ENCODE measurements around the gene UBE2R2. TPM values are rescaled to one million over a fixed set of nuclear protein-coding genes. Genes with fewer than 3 reads are reported as not detected.
"Not testable (repeated sequence)": the region's sequence is repeated elsewhere in the genome, so short reads cannot be mapped to it uniquely, and the experiment has no call there.

Gene UBE2R2
- 26.1 TPM for total RNA-seq

GRCh38 chr9:33816327-33817252 is at the start of gene UBE2R2:
Gene UBE2R2, plus strand, starts transcription at chr9:33817160. Its CDS starts 598 bp downstream, at chr9:33817758.
- DNase-seq = peak; percentile 97

- not testable (repeated sequence) for DNase-seq
Measured at GRCh38 chr9:33770156-33770880, 46.6 kb upstream of the UBE2R2 start.

DNA sequence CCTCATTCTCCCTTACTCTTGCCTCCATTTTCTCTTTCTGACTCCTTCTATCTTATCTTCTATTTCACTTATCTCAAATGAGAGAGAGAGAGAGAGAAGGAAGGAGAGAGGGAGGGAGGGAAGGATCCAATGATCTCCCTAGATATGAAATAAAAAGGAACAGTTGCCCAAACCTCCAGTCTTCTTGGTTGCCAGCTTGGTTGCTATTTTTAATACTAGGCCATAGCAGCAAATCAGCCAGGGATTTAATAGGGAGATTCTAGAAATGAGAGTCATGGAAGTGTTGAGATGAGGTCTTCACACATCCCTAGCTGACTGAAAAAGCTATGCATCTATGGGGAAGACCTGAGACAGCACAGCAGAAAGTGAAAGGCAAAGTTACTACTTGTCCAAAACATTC is 43.8 kb upstream of the UBE2R2 start:
- not testable (repeated sequence) for DNase-seq

- not testable (repeated sequence) for DNase-seq
Measured at GRCh38 chr9:33774074-33774659, 42.8 kb upstream of the UBE2R2 start.

GRCh38 chr9:33776578-33776977 is 40.4 kb upstream of the UBE2R2 start:
- no peak for DNase-seq

- peak; percentile 71 for DNase-seq
Measured at GRCh38 chr9:33778700-33779351, 38.1 kb upstream of the UBE2R2 start.

- no peak for DNase-seq
Measured at GRCh38 chr9:33780276-33780675, 36.7 kb upstream of the UBE2R2 start.

DNA sequence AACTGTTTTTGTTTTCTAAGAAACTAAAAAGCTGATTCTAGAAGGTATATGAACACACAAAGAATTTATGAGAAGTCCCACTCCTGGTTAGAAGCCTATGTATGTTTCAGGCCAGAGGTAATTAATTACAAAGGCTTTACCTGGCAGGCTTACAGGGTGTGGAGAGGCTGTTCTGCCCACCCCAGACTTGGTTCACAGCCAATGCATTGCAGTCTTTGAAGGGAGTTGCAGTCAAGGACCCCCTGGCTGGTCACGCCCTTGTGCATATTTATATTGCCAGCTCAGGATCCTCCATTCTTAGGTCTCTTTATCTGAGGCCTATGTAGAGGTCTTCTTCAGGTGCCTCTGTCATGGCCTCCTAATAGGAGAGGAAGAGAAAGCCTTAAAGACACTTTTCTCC is 35.2 kb upstream of the UBE2R2 start:
- no peak for DNase-seq

- DNase-seq = no peak
Measured at GRCh38 chr9:33782395-33783152, 34.4 kb upstream of the UBE2R2 start.

DNA sequence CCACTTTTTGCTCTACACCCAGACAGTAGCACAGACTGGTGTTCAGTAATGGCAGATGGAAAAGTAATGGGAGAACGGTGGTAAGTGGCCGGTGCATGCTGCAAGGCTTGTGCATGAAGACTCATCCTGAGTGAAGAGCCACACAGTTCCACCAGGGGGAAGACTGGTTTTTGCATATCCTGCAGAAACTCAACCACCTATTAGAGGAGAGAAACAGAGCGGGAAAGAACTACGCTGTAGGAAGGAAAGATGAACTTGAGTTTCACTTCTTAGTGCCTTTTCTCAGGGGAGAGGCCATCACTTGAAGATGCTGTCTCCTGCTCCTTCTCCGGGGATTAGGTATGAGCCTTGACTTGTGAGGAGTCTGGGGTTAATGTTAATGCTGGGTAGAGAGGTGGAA is 31.0 kb upstream of the UBE2R2 start:
- DNase-seq = no peak

DNA sequence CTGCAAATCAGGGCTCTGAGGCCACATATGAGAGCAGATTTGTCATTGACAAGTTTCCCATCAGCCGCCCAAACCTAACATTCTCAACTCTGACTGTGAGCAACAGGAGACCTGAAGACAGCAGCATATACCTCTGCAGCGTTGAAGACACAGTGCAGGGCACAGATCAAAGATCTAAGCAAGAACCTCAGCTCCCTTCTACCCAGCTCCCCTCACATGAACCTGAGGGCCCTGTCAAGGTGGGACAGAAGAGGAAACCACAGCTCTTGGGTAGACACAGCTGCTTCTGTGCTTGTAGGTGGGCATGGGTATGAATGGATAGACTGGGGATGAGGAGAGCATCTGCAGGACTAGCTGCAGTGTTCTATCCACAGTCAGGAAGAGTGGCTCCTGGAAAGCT is 30.3 kb upstream of the UBE2R2 start:
- no peak for DNase-seq

DNA sequence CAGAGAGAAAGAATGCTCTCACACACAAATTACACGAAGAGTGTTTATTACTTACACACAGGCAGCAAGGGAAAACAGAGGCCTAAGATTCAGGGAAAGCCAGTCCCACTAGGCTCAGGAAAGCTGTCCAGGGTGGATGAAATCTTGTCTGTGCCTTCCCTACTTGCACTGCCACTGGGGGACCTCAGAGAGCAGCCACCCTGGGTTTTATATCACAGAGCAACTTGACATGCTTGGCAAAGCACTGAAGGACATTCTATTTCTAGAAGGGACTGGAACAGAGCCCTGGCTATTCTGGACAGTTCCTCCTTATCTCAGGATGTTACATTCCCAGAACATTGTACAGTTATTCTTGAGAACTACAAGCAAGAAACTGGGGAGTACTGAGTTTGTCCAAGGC is 29.1 kb upstream of the UBE2R2 start:
- DNase-seq = no peak

GRCh38 chr9:33789429-33789828 is 27.5 kb upstream of the UBE2R2 start:
- DNase-seq = not testable (repeated sequence)

- no peak for DNase-seq
Measured at GRCh38 chr9:33791117-33791516, 25.8 kb upstream of the UBE2R2 start.

- DNase-seq = not testable (repeated sequence)
Measured at GRCh38 chr9:33793496-33793895, 23.5 kb upstream of the UBE2R2 start.

DNA sequence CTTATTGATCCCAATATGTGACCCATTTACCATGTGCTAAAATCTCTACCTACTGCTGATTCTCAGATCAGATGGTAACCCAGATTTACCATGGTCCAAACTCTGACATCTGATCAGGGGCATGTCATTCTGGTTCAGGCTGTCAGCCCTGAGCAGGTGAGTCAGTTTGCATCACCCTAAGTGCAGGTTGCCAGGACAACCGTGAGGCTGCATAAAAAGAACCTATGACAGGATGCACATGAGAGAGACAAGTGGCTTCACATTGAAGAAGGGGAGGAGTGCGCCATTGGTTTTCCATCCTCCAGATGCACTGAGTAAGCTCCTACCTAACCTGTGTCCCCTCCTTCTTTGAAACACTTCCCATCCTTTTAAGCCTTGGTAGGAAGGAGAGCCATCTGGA is 22.4 kb upstream of the UBE2R2 start:
- DNase-seq = no peak

DNA sequence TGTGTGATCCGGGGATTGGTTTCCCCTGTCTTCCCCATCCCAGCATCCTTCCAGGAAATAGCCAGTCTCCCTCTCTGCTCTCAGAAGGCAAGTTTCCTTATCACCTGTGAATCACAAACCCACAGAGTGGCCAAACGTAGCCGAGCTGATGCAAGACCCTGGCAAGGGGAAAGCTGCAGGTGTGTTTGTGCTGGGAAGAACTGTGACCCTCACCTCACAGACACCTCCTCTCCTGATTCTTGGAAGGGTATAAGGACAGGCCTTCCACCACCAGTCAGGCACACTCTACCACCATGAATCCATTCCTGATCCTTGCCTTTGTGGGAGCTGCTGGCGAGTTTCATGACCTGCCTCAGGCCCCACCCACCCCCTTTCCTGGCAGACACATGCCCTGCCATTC is 21.7 kb upstream of the UBE2R2 start, which contains the start of gene PRSS3:
Gene PRSS3 (plus strand): TSS at position 281 of the 400 bp plus-strand sequence. CDS start 13 bp downstream, at position 294.
- no peak for DNase-seq

- no peak for DNase-seq
Measured at GRCh38 chr9:33795819-33796218, 21.1 kb upstream of the UBE2R2 start.

GRCh38 chr9:33796679-33797078 is 20.3 kb upstream of the UBE2R2 start:
- not testable (repeated sequence) for DNase-seq

DNA sequence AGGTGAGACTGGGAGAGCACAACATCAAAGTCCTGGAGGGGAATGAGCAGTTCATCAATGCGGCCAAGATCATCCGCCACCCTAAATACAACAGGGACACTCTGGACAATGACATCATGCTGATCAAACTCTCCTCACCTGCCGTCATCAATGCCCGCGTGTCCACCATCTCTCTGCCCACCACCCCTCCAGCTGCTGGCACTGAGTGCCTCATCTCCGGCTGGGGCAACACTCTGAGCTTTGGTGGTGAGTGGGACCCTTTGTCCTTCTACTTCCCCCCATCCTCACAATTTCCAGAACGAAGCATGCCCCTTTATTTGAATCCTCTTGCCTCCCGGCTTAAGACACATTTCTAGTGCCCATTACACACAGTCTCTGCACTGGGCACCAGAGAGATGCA is 19.1 kb upstream of the UBE2R2 start:
- no peak for DNase-seq

- no peak for DNase-seq
Measured at GRCh38 chr9:33798545-33798944, 18.4 kb upstream of the UBE2R2 start.
